PC-9 (cell line): Measurements from ENCODE around the gene FOXK1. TPM values are rescaled to one million over a fixed set of nuclear protein-coding genes. Genes with fewer than 3 reads are reported as not detected.

Experiments
- BruUV-seq: library from RNA; stranded (reverse); fragments of 400-500 nt; replicated peaks from 2 replicates; lab custom pipeline; 2021; lab: Mats Ljungman, UMichigan
- CTCF ChIA-PET: fragments of 300-600 bp; sonication (Branson Sonifier 250); formaldehyde crosslinking; loops from one replicate; lab custom pipeline; 2022; ENCODE audit warnings: antibody characterized with exemption; lab: Charles Lee
- POLR2A ChIA-PET: fragments of 300-600 bp; sonication (Branson Sonifier 250); formaldehyde crosslinking; loops from one replicate; lab custom pipeline; 2022; ENCODE audit warnings: antibody characterized with exemption; ENCODE audit not compliant: unreplicated experiment; lab: Charles Lee
- DNase-seq, 2 experiments: peaks; one replicate each; pipeline versions ENCODE4 v3.0.0 to v3.0.0-alpha.2; 2015 to 2022; ENCODE audit warnings: mixed read lengths in 1 of 2
- H2AFZ ChIP-seq: fragments of 200-600 bp; sonication (generic); 2 replicates; pipeline ENCODE4 v1.8.1; 2017; ENCODE audit warnings: antibody characterized with exemption
- H3F3A ChIP-seq: fragments of 200-600 bp; sonication (generic); 2 replicates; pipeline ENCODE4 v1.8.1; 2017; ENCODE audit warnings: antibody characterized with exemption, mild to moderate bottlenecking, low read depth; ENCODE audit not compliant: insufficient read depth
- H3K27ac ChIP-seq: fragments of 200-600 bp; sonication (generic); 2 replicates; pipeline ENCODE4 v1.6.1; 2016; ENCODE audit warnings: mixed run types
- H3K27me3 ChIP-seq: fragments of 200-600 bp; sonication (generic); 2 replicates; pipeline ENCODE4 v1.6.1; 2016; ENCODE audit warnings: low read depth, mixed run types; ENCODE audit not compliant: insufficient read depth
- H3K36me3 ChIP-seq: fragments of 200-600 bp; sonication (generic); 2 replicates; pipeline ENCODE4 v1.6.1; 2016; ENCODE audit warnings: low read depth, mixed run types
- H3K4me1 ChIP-seq: fragments of 200-600 bp; sonication (generic); replicated peaks from 2 replicates; pipeline ENCODE4 v1.6.1; 2016; ENCODE audit warnings: mixed run types; ENCODE audit not compliant: insufficient read depth
- H3K4me2 ChIP-seq: fragments of 200-600 bp; sonication (generic); 2 replicates; pipeline ENCODE4 v1.6.1; 2017; ENCODE audit warnings: mixed run types
- H3K4me3 ChIP-seq: fragments of 200-600 bp; sonication (generic); 2 replicates; pipeline ENCODE4 v1.6.1; 2016; ENCODE audit warnings: mixed run types
- H3K79me2 ChIP-seq: fragments of 200-600 bp; sonication (generic); 2 replicates; pipeline ENCODE4 v1.6.1; 2017; ENCODE audit warnings: low read depth, mixed run types
- H3K9me2 ChIP-seq: fragments of 200-600 bp; sonication (generic); 2 replicates; pipeline ENCODE4 v1.8.1; 2017; ENCODE audit warnings: mild to moderate bottlenecking; ENCODE audit not compliant: insufficient read depth
- H3K9me3 ChIP-seq: fragments of 200-600 bp; sonication (generic); 2 replicates; pipeline ENCODE4 v1.8.1; 2016; ENCODE audit warnings: low read depth; ENCODE audit not compliant: insufficient read depth
- H4K20me1 ChIP-seq: fragments of 200-600 bp; sonication (generic); 2 replicates; pipeline ENCODE4 v1.8.1; 2017; ENCODE audit not compliant: insufficient read depth
- CTCF ChIP-seq: fragments of 200-600 bp; sonication (generic); conservative IDR thresholded peaks from 2 replicates; pipeline ENCODE4 v1.6.1; 2017; ENCODE audit warnings: mixed run types, antibody characterized with exemption, mild to moderate bottlenecking, moderate library complexity
- EZH2 ChIP-seq: fragments of 200-600 bp; sonication (generic); IDR thresholded peaks from 2 replicates; pipeline ENCODE4 v1.8.0; 2017; ENCODE audit warnings: antibody characterized with exemption, low read depth
- intact Hi-C: fragments of 100-400 bp; cut with micrococcal nuclease; formaldehyde crosslinking; loops from one replicate; pipeline ENCODE4 v1.10.0; 2022; ENCODE audit not compliant: unreplicated experiment
- total RNA-seq: library from RNA; stranded (reverse); gene quantifications from 2 replicates; pipeline ENCODE4 v1.2.3, GENCODE V29; 2021

FOXK1 gene
- total RNA-seq, 1 experiment from 2014 or later = 68.1 TPM

DNA sequence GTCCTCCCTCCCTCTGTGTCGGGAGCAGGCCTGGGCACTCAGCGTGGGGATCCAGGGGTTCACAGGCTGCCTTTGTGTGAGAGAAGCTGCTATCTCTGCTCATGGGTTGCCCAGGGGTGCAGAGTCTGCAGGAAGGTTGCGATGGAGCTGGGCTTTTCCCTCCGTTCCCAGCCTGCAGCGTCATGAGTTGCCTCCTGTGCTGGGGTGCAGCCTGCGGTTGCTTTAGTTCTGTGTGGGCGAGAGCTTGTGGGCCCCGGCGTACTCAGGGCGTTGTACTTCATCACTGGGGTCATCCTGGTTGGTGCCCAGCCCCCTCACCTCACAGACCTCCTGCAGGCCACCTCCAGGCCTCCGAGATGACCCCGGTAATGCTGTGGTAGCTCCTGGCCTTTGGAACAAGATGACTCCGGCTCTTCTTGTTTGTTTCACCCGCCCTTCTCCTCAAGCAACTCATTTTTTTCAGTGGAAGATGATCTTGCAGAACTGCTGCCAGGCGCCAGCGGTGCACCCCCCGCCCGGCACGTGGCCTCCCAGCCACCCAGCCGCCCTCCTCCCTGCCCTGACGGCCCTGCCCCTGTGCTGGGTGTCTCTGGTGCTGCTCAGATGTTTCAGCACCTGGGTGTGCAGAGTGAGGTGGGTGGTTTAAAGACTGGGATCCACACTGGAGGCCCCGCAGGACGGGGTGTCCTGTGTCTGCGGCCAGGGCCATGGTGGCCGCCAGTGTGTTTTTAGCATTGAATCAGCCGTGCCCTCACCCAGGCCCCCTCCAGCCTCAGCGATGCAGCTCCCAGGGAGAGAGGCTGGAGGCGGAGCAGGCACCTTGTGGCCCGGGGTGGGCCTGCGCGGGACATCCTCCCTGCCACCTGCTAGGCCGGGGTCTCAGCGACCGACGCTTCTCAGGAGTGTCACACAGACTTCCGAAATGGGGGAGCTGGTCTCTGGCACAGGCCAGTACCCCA lies 100.5 kb downstream of the FOXK1 start:
- ChIA-PET CTCF (no interaction called here), POLR2A (no interaction called here)
- Histone ChIP-seq H3K4me1 (no peaks in the 10 kb centered on the region), H3K79me2 (peaks cover 8% of the 10 kb centered on the region), H3K9me2 (no peaks in the 10 kb centered on the region), H3K36me3 (peaks cover 7% of the 10 kb centered on the region), H3K9me3 (no peaks in the 10 kb centered on the region), H3F3A (no peaks in the 10 kb centered on the region; the same call in 1 of the 2 replicates), H3K4me2 (no peak overlapping the region), H3K27me3 (no peaks in the 10 kb centered on the region), H4K20me1 (peaks cover 15% of the 10 kb centered on the region), H3K27ac (no peak overlapping the region), H2AFZ (no peak overlapping the region), H3K4me3 (no peak overlapping the region)
- TF ChIP-seq CTCF = no peak
- TF ChIP-seq EZH2 = no peak
- intact Hi-C loops = no loop called here
- no peak for DNase-seq
- no TSS peak for BruUV-seq

DNA sequence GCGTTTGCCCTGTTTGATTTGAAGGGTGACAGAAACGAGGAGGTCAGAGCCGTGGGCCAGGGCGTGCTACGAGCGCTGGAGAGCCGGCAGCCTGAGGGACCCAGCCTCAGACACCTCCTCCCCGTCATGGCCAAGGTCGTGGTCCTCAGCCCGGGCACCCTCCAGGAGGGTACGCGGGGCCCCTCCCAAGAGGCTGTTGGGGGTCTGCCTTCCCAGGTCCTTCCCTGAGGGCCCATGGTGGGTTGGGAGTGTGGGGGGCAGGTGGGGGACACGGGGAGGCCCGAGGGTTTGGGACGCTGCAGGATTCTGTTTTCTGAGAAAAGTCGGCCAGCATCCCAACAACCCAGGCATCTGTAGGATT lies 101.2 kb downstream of the FOXK1 start:
- Histone ChIP-seq H3K36me3 (peaks cover 7% of the 10 kb centered on the region), H3K9me3 (no peaks in the 10 kb centered on the region), H3K79me2 (peaks cover 2% of the 10 kb centered on the region), H3K27me3 (no peaks in the 10 kb centered on the region), H3K9me2 (no peaks in the 10 kb centered on the region), H3K27ac (no peak overlapping the region), H4K20me1 (peaks cover 9% of the 10 kb centered on the region), H3K4me2 (no peak overlapping the region), H2AFZ (no peak overlapping the region), H3K4me3 (no peak overlapping the region), H3K4me1 (no peaks in the 10 kb centered on the region), H3F3A (no peaks in the 10 kb centered on the region)
- BruUV-seq = no TSS peak
- TF ChIP-seq CTCF (no peak), EZH2 (no peak)
- no peak for DNase-seq
- POLR2A ChIA-PET = no interaction called here
- intact Hi-C loops = no loop called here
- CTCF ChIA-PET = no interaction called here

DNA sequence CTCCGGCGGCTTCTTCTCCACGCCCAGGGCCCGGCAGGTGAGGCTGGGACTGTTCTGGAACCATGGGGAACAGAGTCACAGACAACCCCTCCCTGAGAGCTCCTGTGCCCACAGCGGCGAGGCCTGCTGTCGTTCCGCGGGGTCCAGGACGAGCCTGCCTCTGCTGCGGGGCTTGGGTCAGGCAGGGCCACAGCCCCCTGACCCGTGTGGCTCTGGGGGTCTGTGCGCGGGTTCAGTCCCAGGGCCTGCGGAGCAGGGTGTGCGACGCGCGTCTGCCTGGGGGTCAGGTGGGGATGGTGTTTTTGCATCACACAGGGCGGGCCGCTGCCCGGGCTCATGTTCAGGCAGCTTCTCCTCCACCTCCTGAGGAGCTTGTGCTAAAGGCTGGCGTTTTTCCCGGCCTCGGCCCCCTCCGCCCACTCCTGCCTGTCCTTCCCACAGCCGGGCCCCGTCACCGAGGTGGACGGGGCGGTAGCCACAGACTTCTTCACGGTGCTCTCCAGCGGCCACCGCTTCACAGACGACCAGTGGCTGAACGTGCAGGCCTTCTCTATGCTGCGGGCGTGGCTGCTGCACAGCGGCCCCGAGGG lies 101.8 kb downstream of the FOXK1 start:
- intact Hi-C loops = no loop called here
- H3K27me3 ChIP-seq = no peaks in the 10 kb centered on the region
- DNase-seq = no peak
- H3K4me3 ChIP-seq = no peak overlapping the region
- CTCF ChIA-PET = no interaction called here
- H3K9me2 ChIP-seq = no peaks in the 10 kb centered on the region
- no peak overlapping the region for H2AFZ ChIP-seq
- no peaks in the 10 kb centered on the region for H3K9me3 ChIP-seq
- no peaks in the 10 kb centered on the region for H3K79me2 ChIP-seq
- H3K27ac ChIP-seq = no peak overlapping the region
- peaks cover 10% of the 10 kb centered on the region for H4K20me1 ChIP-seq
- no peak overlapping the region for H3K4me2 ChIP-seq
- H3K36me3 ChIP-seq = peaks cover 7% of the 10 kb centered on the region
- H3K4me1 ChIP-seq = no peaks in the 10 kb centered on the region
- BruUV-seq = no TSS peak
- no peak for TF ChIP-seq CTCF
- no peak for TF ChIP-seq EZH2
- H3F3A ChIP-seq = no peaks in the 10 kb centered on the region
- POLR2A ChIA-PET = no interaction called here
